IMR-90 (cell line): ENCODE results near the gene ATG14. TPM values are rescaled to one million over a fixed set of nuclear protein-coding genes. Genes with fewer than 3 reads are reported as not detected.

Source experiments
- ATAC-seq: fragments of 200-7000 bp; cut with Tn5 transposase; 2 replicates; pipeline ENCODE4 v1.9.1; 2020; ENCODE audit warnings: low read depth, mild to moderate bottlenecking, moderate library complexity
- BruUV-seq: library from RNA; stranded (reverse); fragments of 400-500 nt; replicated peaks from 2 replicates; lab custom pipeline; 2021; lab: Mats Ljungman, UMichigan
- CTCF ChIA-PET: fragments of 300-600 bp; formaldehyde crosslinking; extraction: SDS; loops from one replicate; lab custom pipeline; 2021; ENCODE audit warnings: antibody characterized with exemption; lab: Yijun Ruan, JAX
- POLR2A ChIA-PET: fragments of 300-600 bp; sonication (Branson Sonifier 250); formaldehyde crosslinking; loops from one replicate; lab custom pipeline; 2022; ENCODE audit warnings: antibody characterized with exemption; ENCODE audit not compliant: unreplicated experiment; lab: Charles Lee
- DNase-seq: peaks from one replicate; pipeline ENCODE4 v3.0.0; 2013
- H2AFZ ChIP-seq: replicated peaks from 2 replicates; pipeline ENCODE3; 2013; ENCODE audit warnings: low read length, mild to moderate bottlenecking; ENCODE audit not compliant: poor library complexity
- H2AK5ac ChIP-seq: 2 replicates; pipeline ENCODE4 v1.6.1; 2013; ENCODE audit warnings: low read depth, low read length, inconsistent platforms
- H2AK9ac ChIP-seq: replicated peaks from 2 replicates; pipeline ENCODE3; 2013; ENCODE audit warnings: mild to moderate bottlenecking, low read depth, low read length, moderate library complexity; ENCODE audit not compliant: poor library complexity
- H2BK120ac ChIP-seq: 2 replicates; pipeline ENCODE4 v1.6.1; 2013; ENCODE audit warnings: low read depth, low read length, inconsistent platforms
- H2BK15ac ChIP-seq: 3 replicates; pipeline ENCODE4 v1.6.1; 2013; ENCODE audit warnings: low read depth, low read length, inconsistent platforms
- H2BK20ac ChIP-seq: 2 replicates; pipeline ENCODE4 v1.6.1; 2013; ENCODE audit warnings: low read depth, mild to moderate bottlenecking, inconsistent platforms, low read length, moderate library complexity
- H2BK5ac ChIP-seq: 2 replicates; pipeline ENCODE4 v1.6.1; 2013; ENCODE audit warnings: mild to moderate bottlenecking, low read depth, low read length, inconsistent platforms; ENCODE audit not compliant: poor library complexity, severe bottlenecking
- H3K14ac ChIP-seq: replicated peaks from 2 replicates; pipeline ENCODE4 v1.6.1; 2013; ENCODE audit warnings: low read depth, low read length, inconsistent platforms
- H3K18ac ChIP-seq: 2 replicates; pipeline ENCODE4 v1.6.1; 2013; ENCODE audit warnings: low read depth, low read length, control low read depth
- H3K23ac ChIP-seq: 2 replicates; pipeline ENCODE4 v1.6.1; 2013; ENCODE audit warnings: low read depth, low read length, inconsistent platforms
- H3K27ac ChIP-seq: 2 replicates; pipeline ENCODE4 v1.5.1; 2013; ENCODE audit warnings: mild to moderate bottlenecking, control low read depth, low read length; ENCODE audit not compliant: insufficient read depth
- H3K27me3 ChIP-seq: 2 replicates; pipeline ENCODE4 v1.6.1; 2013; ENCODE audit warnings: low read length; ENCODE audit not compliant: control insufficient read depth, insufficient read depth
- H3K36me3 ChIP-seq: 2 replicates; pipeline ENCODE4 v1.6.1; 2013; ENCODE audit warnings: low read length, mixed read lengths; ENCODE audit not compliant: control insufficient read depth, insufficient read depth
- H3K4ac ChIP-seq: 2 replicates; pipeline ENCODE4 v1.6.1; 2013; ENCODE audit warnings: low read depth, low read length, inconsistent platforms
- H3K4me1 ChIP-seq: 2 replicates; pipeline ENCODE4 v1.6.1; 2013; ENCODE audit warnings: low read length, mixed read lengths; ENCODE audit not compliant: control insufficient read depth, insufficient read depth
- H3K4me2 ChIP-seq: 2 replicates; pipeline ENCODE4 v1.6.1; 2013; ENCODE audit warnings: low read depth, mild to moderate bottlenecking, control low read depth, low read length, moderate library complexity
- H3K4me3 ChIP-seq: 2 replicates; pipeline ENCODE4 v1.5.1; 2013; ENCODE audit warnings: low read depth, mild to moderate bottlenecking, control low read depth, low read length, moderate library complexity; ENCODE audit not compliant: insufficient read depth
- H3K56ac ChIP-seq: 2 replicates; pipeline ENCODE4 v1.6.1; 2013; ENCODE audit warnings: low read length, inconsistent platforms; ENCODE audit not compliant: insufficient read depth; ENCODE audit errors: extremely low read depth
- H3K79me1 ChIP-seq, 2 experiments: 2 replicates each; pipeline ENCODE4 v1.6.1; 2013; ENCODE audit warnings: low read length in 2 of 2, inconsistent platforms in 1 of 2, low read depth in 1 of 2
- H3K9ac ChIP-seq: 2 replicates; pipeline ENCODE4 v1.6.1; 2013; ENCODE audit warnings: low read depth, low read length, control low read depth
- H3K9me1 ChIP-seq: 2 replicates; pipeline ENCODE4 v1.6.1; 2013; ENCODE audit warnings: low read length, inconsistent platforms; ENCODE audit not compliant: insufficient read depth
- H3K9me3 ChIP-seq: 2 replicates; pipeline ENCODE4 v1.6.1; 2013; ENCODE audit warnings: low read length; ENCODE audit not compliant: control insufficient read depth, insufficient read depth
- H4K20me1 ChIP-seq: 2 replicates; pipeline ENCODE4 v1.6.1; 2013; ENCODE audit warnings: low read length, inconsistent platforms; ENCODE audit not compliant: insufficient read depth
- H4K5ac ChIP-seq: 2 replicates; pipeline ENCODE4 v1.6.1; 2013; ENCODE audit warnings: mild to moderate bottlenecking, low read depth, low read length, control low read depth
- H4K8ac ChIP-seq, 2 experiments: 2 replicates each; pipeline ENCODE4 v1.6.1; 2013; ENCODE audit warnings: low read depth in 2 of 2, low read length in 2 of 2, control low read depth in 1 of 2, inconsistent platforms in 1 of 2
- H4K91ac ChIP-seq: 2 replicates; pipeline ENCODE4 v1.6.1; 2013; ENCODE audit warnings: low read depth, low read length, inconsistent platforms; ENCODE audit not compliant: insufficient read depth
- BHLHE40 ChIP-seq: fragments of 150-350 bp; IDR thresholded peaks from 2 replicates; pipeline ENCODE4 v1.6.1; 2016; ENCODE audit warnings: mild to moderate bottlenecking, low read depth, low read length
- CEBPB ChIP-seq: IDR thresholded peaks from 2 replicates; pipeline ENCODE4 v1.6.1; 2012; ENCODE audit warnings: low read depth, low read length, improper control_type of control experiment
- CHD1 ChIP-seq: IDR thresholded peaks from 2 replicates; pipeline ENCODE4 v1.6.1; 2012; ENCODE audit warnings: low read depth, low read length, improper control_type of control experiment
- CTCF ChIP-seq: conservative IDR thresholded peaks from 2 replicates; pipeline ENCODE4 v1.5.1; 2012; ENCODE audit warnings: mild to moderate bottlenecking, low read depth, low read length, improper control_type of control experiment
- ELK1 ChIP-seq: fragments of 150-350 bp; IDR thresholded peaks from 2 replicates; pipeline ENCODE4 v1.6.1; 2016; ENCODE audit warnings: low read depth, mild to moderate bottlenecking, low read length, moderate library complexity, borderline replicate concordance
- MAFK ChIP-seq: IDR thresholded peaks from 2 replicates; pipeline ENCODE4 v1.6.1; 2012; ENCODE audit warnings: low read depth, low read length, improper control_type of control experiment
- MAZ ChIP-seq: IDR thresholded peaks from 2 replicates; pipeline ENCODE4 v1.6.1; 2012; ENCODE audit warnings: low read depth, mild to moderate bottlenecking, low read length, improper control_type of control experiment, moderate library complexity, borderline replicate concordance
- MXI1 ChIP-seq: IDR thresholded peaks from 2 replicates; pipeline ENCODE4 v1.6.1; 2012; ENCODE audit warnings: low read depth, mild to moderate bottlenecking, low read length, moderate library complexity, borderline replicate concordance
- NFE2L2 ChIP-seq: fragments of 150-350 bp; IDR thresholded peaks from 2 replicates; pipeline ENCODE4 v1.6.1; 2016; ENCODE audit warnings: low read depth, mild to moderate bottlenecking, low read length
- POLR2A ChIP-seq: IDR thresholded peaks from 2 replicates; pipeline ENCODE4 v1.6.1; 2012; ENCODE audit warnings: mild to moderate bottlenecking, low read depth, low read length
- RAD21 ChIP-seq: IDR thresholded peaks from 2 replicates; pipeline ENCODE4 v1.6.1; 2012; ENCODE audit warnings: low read length, improper control_type of control experiment
- RCOR1 ChIP-seq: IDR thresholded peaks from 2 replicates; pipeline ENCODE4 v1.6.1; 2012; ENCODE audit warnings: mild to moderate bottlenecking, low read length, improper control_type of control experiment; ENCODE audit not compliant: insufficient replicate concordance
- RFX5 ChIP-seq: IDR thresholded peaks from 2 replicates; pipeline ENCODE4 v1.8.0; 2012; ENCODE audit warnings: low read depth, mild to moderate bottlenecking, low read length, moderate library complexity
- SMC3 ChIP-seq: fragments of 150-350 bp; IDR thresholded peaks from 2 replicates; pipeline ENCODE4 v1.6.1; 2016; ENCODE audit warnings: low read depth, mild to moderate bottlenecking, antibody characterized with exemption, low read length, moderate library complexity
- WGBS, 2 experiments: methylation state at CpG; one replicate each; pipeline versions ENCODE4 v1.1.5 to v1.1.7; 2013; ENCODE audit warnings: missing lambda C conversion rate in 2 of 2; ENCODE audit not compliant: insufficient read length in 1 of 2; ENCODE audit errors: extremely low coverage in 2 of 2; 5-methylcytosine and 5-hydroxymethylcytosine counted together
- dilution Hi-C: fragments of 300-500 bp; cut with HindIII; formaldehyde crosslinking; loops from one replicate; pipeline ENCODE4 v1.14.3; 2018; ENCODE audit warnings: low sequenced_read_pairs; ENCODE audit not compliant: unreplicated experiment
- in situ Hi-C: fragments of 300-500 bp; cut with MboI; formaldehyde crosslinking; loops from 3 replicates; pipeline ENCODE4 v1.14.3; 2019; ENCODE audit warnings: low sequenced_read_pairs, inconsistent platforms, mixed read lengths
- intact Hi-C: fragments of 100-400 bp; cut with micrococcal nuclease; formaldehyde crosslinking; loops from 2 replicates; pipeline ENCODE4 v1.10.0; 2022
- polyA plus RNA-seq, 3 experiments: library from polyadenylated mRNA; depleted of rRNA; stranded (reverse); fragments of >200 nt; gene quantifications; 2 replicates each; pipeline ENCODE4 v1.2.3, GENCODE V29; 2012; ENCODE audit warnings: low replicate concordance in 1 of 3
- total RNA-seq: library from RNA; depleted of rRNA; stranded (reverse); fragments of >200 nt; gene quantifications from 2 replicates; pipeline ENCODE4 v1.2.3, GENCODE V29; 2012
- TF ChIP-seq, protein P1 (sequence below): fragments of 150-350 bp; IDR thresholded peaks from 2 replicates; pipeline ENCODE4 v1.6.1; 2017; ENCODE audit warnings: mild to moderate bottlenecking, antibody characterized with exemption, low read length, low read depth

ATG14 gene
- total and polyA plus RNA-seq, 2 of the 4 experiments (the other 2 are of a cell fraction): 5.0 to 12.4 TPM

DNA sequence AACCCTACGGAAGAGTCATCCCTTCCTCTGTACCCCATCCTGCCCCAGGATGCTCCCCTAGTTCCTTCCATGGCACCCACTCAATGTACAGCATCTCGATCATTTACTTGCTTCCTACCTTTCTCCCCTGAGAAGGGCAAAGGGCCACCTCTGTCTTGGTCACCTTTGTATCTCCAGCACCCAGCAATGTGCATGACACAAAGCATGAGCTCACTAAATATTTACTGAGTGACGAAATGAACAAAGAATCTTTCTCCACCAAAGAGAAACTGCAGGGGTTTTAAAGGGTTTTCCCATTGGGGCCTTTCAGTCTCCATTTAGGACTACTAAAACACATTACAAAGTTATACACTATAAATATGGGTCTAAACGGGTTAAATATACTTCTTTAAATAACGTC is 30.6 kb downstream of the ATG14 start:
- Histone ChIP-seq H3K4ac (peak overlapping the region; percentile 74), H2AFZ (no peak overlapping the region), H3K27ac (no peak overlapping the region), H3K36me3 (peaks cover 34% of the 10 kb centered on the region), H3K27me3 (no peaks in the 10 kb centered on the region), H3K9ac (no peak overlapping the region), H2BK20ac (peak overlapping the region; percentile 54; the same call in 1 of the 2 replicates), H3K79me1 (peaks cover 3 to 19% of the 10 kb centered on the region in 2 experiments; a peak in 2 of 4 replicates), H3K18ac (no peak overlapping the region), H4K91ac (no peak overlapping the region; the same call in 1 of the 2 replicates), H2BK120ac (peak overlapping the region; percentile 60; the same call in 1 of the 2 replicates), H4K5ac (no peak overlapping the region), H3K4me2 (no peak overlapping the region), H3K4me3 (no peak overlapping the region), H4K8ac (no peak overlapping the region), H3K9me1 (peaks cover 13% of the 10 kb centered on the region), H3K9me3 (no peaks in the 10 kb centered on the region), H3K56ac (no peak overlapping the region), H2AK9ac (no peak overlapping the region), H2BK5ac (peak overlapping the region; percentile 47), H3K23ac (no peak overlapping the region), H4K20me1 (no peaks in the 10 kb centered on the region), H2AK5ac (peak overlapping the region; percentile 82; the same call in 1 of the 2 replicates), H3K4me1 (peaks cover 13% of the 10 kb centered on the region), H3K14ac (no peak overlapping the region; the same call in 1 of the 2 replicates), H2BK15ac (peak overlapping the region; percentile 64; the same call in 1 of the 3 replicates)
- ATAC-seq: no peak
- intact Hi-C loops (no loop called here), in situ Hi-C loops (no loop called here), dilution Hi-C loops (no loop called here)
- TF ChIP-seq RFX5 (no peak), CHD1 (no peak), MXI1 (no peak), SMC3 (no peak), CEBPB (no peak), CTCF (no peak), RCOR1 (no peak), NFE2L2 (no peak), POLR2A (no peak), MAZ (no peak), RAD21 (no peak), BHLHE40 (no peak), ELK1 (no peak), MAFK (no peak)
- TF ChIP-seq, protein P1, sequence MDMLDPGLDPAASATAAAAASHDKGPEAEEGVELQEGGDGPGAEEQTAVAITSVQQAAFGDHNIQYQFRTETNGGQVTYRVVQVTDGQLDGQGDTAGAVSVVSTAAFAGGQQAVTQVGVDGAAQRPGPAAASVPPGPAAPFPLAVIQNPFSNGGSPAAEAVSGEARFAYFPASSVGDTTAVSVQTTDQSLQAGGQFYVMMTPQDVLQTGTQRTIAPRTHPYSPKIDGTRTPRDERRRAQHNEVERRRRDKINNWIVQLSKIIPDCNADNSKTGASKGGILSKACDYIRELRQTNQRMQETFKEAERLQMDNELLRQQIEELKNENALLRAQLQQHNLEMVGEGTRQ: no peak
- no TSS peak for BruUV-seq
- ChIA-PET POLR2A (no interaction called here), CTCF (interaction anchor here (2.5 kb wide), 1 partner anchor 27 kb away, joined by 6 read pairs; no protein-coding TSS in a partner anchor)
- peak; percentile 30 for DNase-seq
- WGBS, 2 experiments: no CpG with 5 or more reads among the region's 5 CpGs
